NCI-H128 (cell line): ENCODE results near the gene CAD.

Experiments used
- DNase-seq: peaks from one replicate; lab custom pipeline; 2025; ENCODE audit not compliant: unreplicated experiment; lab: John Stamatoyannopoulos, UW

CAD gene

GRCh38 chr2:27198627-27199026 lies 18.5 kb upstream of the CAD start:
- no peak for DNase-seq

GRCh38 chr2:27199241-27199640 lies 17.9 kb upstream of the CAD start:
- no peak for DNase-seq

GRCh38 chr2:27201675-27202074 lies 15.5 kb upstream of the CAD start:
- no peak for DNase-seq

GRCh38 chr2:27202854-27203253 lies 14.3 kb upstream of the CAD start:
- no peak for DNase-seq

- no peak for DNase-seq
These were observed 13.4 kb upstream of the CAD start for GRCh38 chr2:27203741-27204140.

GRCh38 chr2:27204566-27204965 lies 12.6 kb upstream of the CAD start:
- DNase-seq, result no peak

GRCh38 chr2:27205206-27205605 lies 12.0 kb upstream of the CAD start:
- no peak for DNase-seq

GRCh38 chr2:27206346-27206745 lies 10.8 kb upstream of the CAD start:
- no peak for DNase-seq

- no peak for DNase-seq
These were observed 8.6 kb upstream of the CAD start for GRCh38 chr2:27208486-27209050.

GRCh38 chr2:27209621-27210401 lies 7.4 kb upstream of the CAD start:
- DNase-seq, result no peak

GRCh38 chr2:27211241-27211942 lies 5.8 kb upstream of the CAD start:
- DNase-seq, result no peak

- peak; percentile 65 for DNase-seq
These were observed 5.1 kb upstream of the CAD start, which contains the start of the genes ATRAID and SLC5A6 for GRCh38 chr2:27211943-27212625. TSS of gene ATRAID (plus strand) at chr2:27212041. CDS start at chr2:27212369, 328 bp downstream. TSS of gene SLC5A6 (minus strand) at chr2:27212268. CDS start at chr2:27207650, 4,618 bp downstream.

GRCh38 chr2:27212626-27213471 lies 4.3 kb upstream of the CAD start:
- no peak for DNase-seq

- DNase-seq, result no peak
These were observed 2.2 kb upstream of the CAD start for GRCh38 chr2:27214941-27215340.

GRCh38 chr2:27216416-27217137 lies 592 bp upstream of the CAD start:
- no peak for DNase-seq

- no peak for DNase-seq
These were observed 1.4 kb downstream of the CAD start for GRCh38 chr2:27218614-27219013.

- no peak for DNase-seq
These were observed 1.9 kb downstream of the CAD start for GRCh38 chr2:27219091-27219490.

GRCh38 chr2:27220091-27220490 lies 2.9 kb downstream of the CAD start:
- DNase-seq, result no peak

GRCh38 chr2:27221166-27221565 lies 4.0 kb downstream of the CAD start:
- no peak for DNase-seq

GRCh38 chr2:27222407-27222806 lies 5.2 kb downstream of the CAD start:
- no peak for DNase-seq
